Common myeloid progenitor, CD34-positive (primary cell): ENCODE data around the gene GPBAR1.

Experiments used
- CTCF ChIA-PET: fragments of 350-600 bp; sonication (Branson Sonifier 250); formaldehyde crosslinking; loops from one replicate; lab custom pipeline; 2021; ENCODE audit warnings: antibody characterized with exemption; lab: Charles Lee
- POLR2A ChIA-PET: fragments of 350-600 bp; sonication (Branson Sonifier 250); formaldehyde crosslinking; loops from one replicate; lab custom pipeline; 2021; ENCODE audit warnings: antibody characterized with exemption; lab: Charles Lee
- DNase-seq, 3 donors: peaks; one replicate each; pipeline versions ENCODE4 v3.0.0 to v3.0.0-alpha.2; 2013
- H3K27ac ChIP-seq, 2 experiments: 1 replicate in 1 of 2; 2 replicates in 1 of 2; pipeline ENCODE4 v1.7.0; 2013; ENCODE audit warnings: inconsistent platforms in 2 of 2, low read length in 2 of 2, mild to moderate bottlenecking in 2 of 2, low read depth in 1 of 2, moderate library complexity in 1 of 2; ENCODE audit not compliant: severe bottlenecking in 2 of 2, insufficient read depth in 1 of 2, poor library complexity in 1 of 2
- H3K27me3 ChIP-seq, 5 experiments: replicated peaks in 2 of 5; 1 replicate in 3 of 5; 2 replicates in 2 of 5; pipeline versions ENCODE4 v1.6.1 to v1.7.0; 2013; ENCODE audit warnings: low read length in 4 of 5, mild to moderate bottlenecking in 2 of 5, moderate library complexity in 2 of 5, inconsistent platforms in 1 of 5; ENCODE audit not compliant: insufficient read depth in 5 of 5, control insufficient read depth in 4 of 5
- H3K36me3 ChIP-seq, 4 experiments: 1 replicate in 2 of 4; 2 replicates in 2 of 4; pipeline versions ENCODE4 v1.6.1 to v1.7.0; 2013; ENCODE audit warnings: low read length in 3 of 4, control low read depth in 1 of 4, mild to moderate bottlenecking in 1 of 4; ENCODE audit not compliant: control insufficient read depth in 4 of 4, insufficient read depth in 4 of 4
- H3K4me1 ChIP-seq, 4 experiments: 1 replicate in 3 of 4; 2 replicates in 1 of 4; pipeline versions ENCODE4 v1.6.1 to v1.7.1; 2013; ENCODE audit warnings: low read length in 3 of 4, mild to moderate bottlenecking in 3 of 4, control low read depth in 1 of 4, inconsistent platforms in 1 of 4, moderate library complexity in 1 of 4; ENCODE audit not compliant: control insufficient read depth in 4 of 4, insufficient read depth in 4 of 4; ENCODE audit errors: control extremely low read depth in 1 of 4
- H3K4me3 ChIP-seq, 7 experiments: 1 replicate in 4 of 7; 2 replicates in 3 of 7; pipeline versions ENCODE4 v1.5.1 to v1.7.0; 2013; ENCODE audit warnings: mild to moderate bottlenecking in 7 of 7, low read length in 6 of 7, moderate library complexity in 6 of 7, inconsistent platforms in 2 of 7, low read depth in 2 of 7, control low read depth in 1 of 7; ENCODE audit not compliant: insufficient read depth in 4 of 7, control insufficient read depth in 1 of 7; ENCODE audit errors: extremely low read depth in 1 of 7
- H3K9me3 ChIP-seq, 5 experiments: 1 replicate in 4 of 5; 2 replicates in 1 of 5; pipeline versions ENCODE4 v1.6.1 to v1.7.1; 2013; ENCODE audit warnings: low read length in 4 of 5, mild to moderate bottlenecking in 2 of 5, inconsistent platforms in 1 of 5, low read depth in 1 of 5, moderate library complexity in 1 of 5; ENCODE audit not compliant: control insufficient read depth in 4 of 5, insufficient read depth in 2 of 5; ENCODE audit errors: control extremely low read depth in 1 of 5
- WGBS: methylation state at CpG from one replicate; pipeline ENCODE4 v1.1.5; 2013; ENCODE audit not compliant: insufficient coverage; 5-methylcytosine and 5-hydroxymethylcytosine counted together

The GPBAR1 gene

GRCh38 chr2:218228366-218229090, 32.3 kb upstream of the GPBAR1 start:
- POLR2A ChIA-PET: interaction anchor here (2.4 kb wide), 1 partner anchor 12 kb away, joined by 9 read pairs; the partner anchor contains the start of gene ARPC2
- H3K4me1 ChIP-seq: peaks cover 30 to 36% (median 32%) of the 10 kb centered on the region in 4 experiments
- WGBS: 100% methylated on average over 2 of the region's 6 CpGs
- no peaks in the 10 kb centered on the region for H3K9me3 ChIP-seq
- DNase-seq: no peak
- H3K27me3 ChIP-seq: no peaks in the 10 kb centered on the region
- peak overlapping the region; percentile 52 to 81 for H3K27ac ChIP-seq
- peaks cover 13 to 73% (median 52%) of the 10 kb centered on the region in 4 experiments for H3K36me3 ChIP-seq
- CTCF ChIA-PET: interaction anchor here (0.7 to 7.3 kb wide), 8 partner anchors 8 to 39 kb away, joined by 3 to 59 read pairs (median 4); partner anchors contain the start of gene GPBAR1
- peak overlapping the region in 2 of 7 experiments; percentile 22 to 26 for H3K4me3 ChIP-seq

- no CpG with 5 or more reads among the region's 3 CpGs for WGBS
- Histone ChIP-seq H3K27me3 (no peaks in the 10 kb centered on the region), H3K36me3 (peaks cover 15 to 74% (median 55%) of the 10 kb centered on the region in 4 experiments), H3K9me3 (no peaks in the 10 kb centered on the region), H3K4me1 (peaks cover 27 to 32% (median 32%) of the 10 kb centered on the region in 4 experiments), H3K27ac (peak overlapping the region; percentile 58 to 81), H3K4me3 (peak overlapping the region in 4 of 7 experiments; percentile 13 to 59 (median 22))
- CTCF ChIA-PET: interaction anchor here (0.7 to 7.3 kb wide), 11 partner anchors 9 to 62 kb away, joined by 3 to 59 read pairs (median 4); no protein-coding TSS in a partner anchor
- peak; percentile 64 to 91 (median 83) for DNase-seq
- POLR2A ChIA-PET: interaction anchor here (2.4 kb wide), 1 partner anchor 13 kb away, joined by 9 read pairs; the partner anchor contains the start of gene ARPC2
Observed at GRCh38 chr2:218229239-218229638, 31.6 kb upstream of the GPBAR1 start.

GRCh38 chr2:218229851-218230250, 31.0 kb upstream of the GPBAR1 start:
- POLR2A ChIA-PET: interaction anchor here (0.6 to 2.4 kb wide), 2 partner anchors 13 to 179 kb away, joined by 4 to 9 read pairs; partner anchors contain the start of gene ARPC2
- WGBS: 97% methylated on average over 4 of the region's 4 CpGs
- peak overlapping the region in 3 of 7 experiments; percentile 13 to 59 (median 26) for H3K4me3 ChIP-seq

GRCh38 chr2:218230882-218231281, 29.9 kb upstream of the GPBAR1 start:
- Histone ChIP-seq H3K4me3 (peak overlapping the region in 1 of 7 experiments; percentile 13), H3K27me3 (no peaks in the 10 kb centered on the region), H3K9me3 (no peaks in the 10 kb centered on the region), H3K27ac (peak overlapping the region; percentile 3 to 81), H3K4me1 (peaks cover 27 to 32% (median 32%) of the 10 kb centered on the region in 4 experiments), H3K36me3 (peaks cover 16 to 74% (median 58%) of the 10 kb centered on the region in 4 experiments)
- 17% methylated on average over 1 of the region's 1 CpG for WGBS
- ChIA-PET CTCF (interaction anchor here (0.9 to 7.3 kb wide), 7 partner anchors 10 to 42 kb away, joined by 3 to 59 read pairs (median 7); partner anchors contain the start of gene GPBAR1), POLR2A (interaction anchor here (0.7 to 2.4 kb wide), 3 partner anchors 11 to 16 kb away, joined by 3 to 9 read pairs (median 8); partner anchors contain the start of gene ARPC2)
- peak in 2 of 3 donors; percentile 63 to 70 for DNase-seq

More at GRCh38 chr2:218229851-218230250, 31.0 kb upstream of the GPBAR1 start:
- CTCF ChIA-PET: interaction anchor here (0.7 to 7.3 kb wide), 13 partner anchors 9 to 62 kb away, joined by 3 to 59 read pairs (median 4); no protein-coding TSS in a partner anchor
- H3K36me3 ChIP-seq: peaks cover 11 to 74% (median 56%) of the 10 kb centered on the region in 4 experiments
- no peaks in the 10 kb centered on the region for H3K27me3 ChIP-seq
- no peak for DNase-seq
- peak overlapping the region; percentile 58 to 81 for H3K27ac ChIP-seq
- peaks cover 27 to 32% (median 32%) of the 10 kb centered on the region in 4 experiments for H3K4me1 ChIP-seq
- H3K9me3 ChIP-seq: no peaks in the 10 kb centered on the region

- no peaks in the 10 kb centered on the region for H3K27me3 ChIP-seq
- no peak overlapping the region for H3K4me3 ChIP-seq
- peaks cover 21 to 28% (median 23%) of the 10 kb centered on the region in 4 experiments for H3K4me1 ChIP-seq
- ChIA-PET CTCF (interaction anchor here (0.8 to 7.3 kb wide), 4 partner anchors 9 to 24 kb away, joined by 3 to 59 read pairs (median 6); no protein-coding TSS in a partner anchor), POLR2A (interaction anchor here (0.6 kb wide), 1 partner anchor 1738 kb away, joined by 4 read pairs; no protein-coding TSS in a partner anchor)
- no peak overlapping the region for H3K27ac ChIP-seq
- H3K9me3 ChIP-seq: no peaks in the 10 kb centered on the region
- 95% methylated on average over 2 of the region's 4 CpGs for WGBS
- peaks cover 26 to 83% (median 60%) of the 10 kb centered on the region in 4 experiments for H3K36me3 ChIP-seq
- DNase-seq: no peak
Observed at GRCh38 chr2:218233543-218233942, 27.3 kb upstream of the GPBAR1 start.

- 100% methylated on average over 2 of the region's 3 CpGs for WGBS
- Histone ChIP-seq H3K36me3 (peaks cover 34 to 89% (median 67%) of the 10 kb centered on the region in 4 experiments), H3K9me3 (no peaks in the 10 kb centered on the region), H3K4me3 (no peak overlapping the region), H3K27ac (no peak overlapping the region), H3K27me3 (no peaks in the 10 kb centered on the region), H3K4me1 (peaks cover 14 to 19% (median 15%) of the 10 kb centered on the region in 4 experiments)
- CTCF ChIA-PET: interaction anchor here (1.2 to 7.3 kb wide), 3 partner anchors 8 to 14 kb away, joined by 3 to 59 read pairs (median 8); no protein-coding TSS in a partner anchor
- DNase-seq: no peak
- POLR2A ChIA-PET: no interaction called here
Observed at GRCh38 chr2:218234521-218234920, 26.3 kb upstream of the GPBAR1 start.
